Spleen (tissue), 11 donors: Measurements from ENCODE around the gene SORBS1. TPM values are rescaled to one million over a fixed set of nuclear protein-coding genes. Genes with fewer than 3 reads are reported as not detected.

ENCODE experiments used
- DNase-seq: peaks from one replicate; pipeline ENCODE4 v3.0.0-alpha.2; 2020
- H3K27ac ChIP-seq, 8 donors: fragments of 200-600 bp; sonication (generic) in 7 of 8; 1 replicate in 4 of 8; 2 replicates in 4 of 8; pipeline versions ENCODE4 v1.5.0 to v1.8.0; 2016 to 2021; ENCODE audit warnings: inconsistent platforms in 4 of 8, mild to moderate bottlenecking in 4 of 8, moderate library complexity in 1 of 8
- H3K27me3 ChIP-seq, 7 donors: fragments of 200-600 bp; sonication (generic) in 6 of 7; replicated peaks in 1 of 7; 1 replicate in 4 of 7; 2 replicates in 3 of 7; pipeline versions ENCODE4 v1.5.0 to v1.8.0; 2016 to 2021; ENCODE audit warnings: inconsistent platforms in 3 of 7, mild to moderate bottlenecking in 1 of 7
- H3K36me3 ChIP-seq, 6 donors: fragments of 200-600 bp; sonication (generic) in 5 of 6; 1 replicate in 4 of 6; 2 replicates in 2 of 6; pipeline versions ENCODE4 v1.5.0 to v1.8.0; 2016 to 2021; ENCODE audit warnings: inconsistent platforms in 2 of 6
- H3K4me1 ChIP-seq, 6 donors: fragments of 200-600 bp; sonication (generic) in 5 of 6; 1 replicate in 3 of 6; 2 replicates in 3 of 6; pipeline versions ENCODE4 v1.5.0 to v1.8.0; 2016 to 2021; ENCODE audit warnings: inconsistent platforms in 3 of 6
- H3K4me3 ChIP-seq, 8 donors: fragments of 200-600 bp; sonication (generic) in 7 of 8; 1 replicate in 4 of 8; 2 replicates in 4 of 8; pipeline versions ENCODE4 v1.5.0 to v1.8.0; 2016 to 2021; ENCODE audit warnings: inconsistent platforms in 4 of 8, mild to moderate bottlenecking in 4 of 8, moderate library complexity in 2 of 8
- H3K9me3 ChIP-seq, 8 donors: fragments of 200-600 bp; sonication (generic) in 7 of 8; 1 replicate in 4 of 8; 2 replicates in 4 of 8; pipeline versions ENCODE4 v1.5.0 to v1.8.0; 2016 to 2021; ENCODE audit warnings: inconsistent platforms in 4 of 8
- CTCF ChIP-seq, 11 experiments: fragments of 200-600 bp in 7 of 11; fragments of 450-650 bp in 4 of 11; sonication (generic) in 4 of 11; IDR thresholded peaks in 8 of 11; conservative IDR thresholded peaks in 3 of 11; 1 replicate in 7 of 11; 2 replicates in 4 of 11; pipeline versions ENCODE4 v1.4.0 to v1.8.0; 2016 to 2021; ENCODE audit warnings: antibody characterized with exemption in 11 of 11, inconsistent platforms in 4 of 11, mild to moderate bottlenecking in 1 of 11
- POLR2A ChIP-seq, 3 donors: fragments of 450-650 bp; IDR thresholded peaks; one replicate each; pipeline ENCODE4 v1.5.1; 2017; ENCODE audit warnings: antibody characterized with exemption in 3 of 3, mild to moderate bottlenecking in 1 of 3
- POLR2AphosphoS5 ChIP-seq, 3 donors: sonication (generic); formaldehyde crosslinking; IDR thresholded peaks; one replicate each; pipeline ENCODE4 v1.5.1; 2017; ENCODE audit warnings: antibody characterized with exemption in 3 of 3
- WGBS, 5 donors: extraction: QIAGEN DNeasy Blood & Tissue Kit in 3 of 5; methylation state at CpG; one replicate each; pipeline versions ENCODE4 v1.1.5 to v1.1.7; 2013 to 2018; 5-methylcytosine and 5-hydroxymethylcytosine counted together
- intact Hi-C: fragments of 100-400 bp; cut with DNase I; formaldehyde crosslinking; loops from one replicate; pipeline ENCODE4 v1.15.0; 2023; ENCODE audit warnings: low total_unique reads
- polyA plus RNA-seq, 3 donors: library from polyadenylated mRNA; stranded (reverse); fragments of 200-250 nt; gene quantifications; one replicate each; pipeline ENCODE4 v1.2.1, GENCODE V29; 2013
- total RNA-seq, 7 donors: library from RNA; depleted of rRNA in 3 of 7; stranded (reverse); fragments of >200 nt in 3 of 7; fragmentation: NEBNext Ultra II Directional in 4 of 7; extraction: Animal tissue kit (Norgen Biotek cat#: 25700) in 4 of 7; gene quantifications; one replicate each; pipeline versions ENCODE4 v1.1.0 to v1.2.1, GENCODE V29; 2016 to 2021
- donor health status: healthy with polysubstance abuse.
- donor health status: DM: no; HTN: no; CAD: no; lungs with moderate emphysema.
- donor health status: DM: no; HTN: no; CAD: no.
- donor health status: Bipolar disorder and iron deficiency.
- donor health status: healthy.
- donor health status: DM: no; HTN: no; CAD: no.
- donor health status: DM: yes; HTN: yes; CAD: no.

SORBS1 gene
- total and polyA plus RNA-seq, 10 donors = 2.8 to 30.8 (median 18.1) TPM

- Histone ChIP-seq H3K4me1 (no peaks in the 10 kb centered on the region), H3K9me3 (no peaks in the 10 kb centered on the region), H3K36me3 (no peaks in the 10 kb centered on the region), H3K4me3 (no peak overlapping the region), H3K27me3 (no peaks in the 10 kb centered on the region), H3K27ac (no peak overlapping the region)
- intact Hi-C loops = no loop called here
- TF ChIP-seq CTCF (IDR thresholded peaks at IDR 0.05 in 8 of 11, conservative IDR thresholded peaks at IDR 0.05 in 3 of 11) (no peak), POLR2AphosphoS5 (IDR thresholded peaks at IDR 0.05) (no peak), POLR2A (IDR thresholded peaks at IDR 0.05) (no peak)
- WGBS, 5 donors = 83 to 96% (median 92%) methylated on average over 3 of the region's 3 CpGs
- DNase-seq = no peak
Observed at GRCh38 chr10:95421782-95422181, 139.4 kb downstream of the SORBS1 start.

- Histone ChIP-seq H3K27ac (no peak overlapping the region), H3K9me3 (no peaks in the 10 kb centered on the region), H3K36me3 (peaks cover 0 to 2% (median 0%) of the 10 kb centered on the region in 6 donors), H3K4me3 (no peak overlapping the region), H3K27me3 (no peaks in the 10 kb centered on the region), H3K4me1 (no peaks in the 10 kb centered on the region)
- WGBS, 5 donors = 82 to 93% (median 93%) methylated on average over 3 of the region's 3 CpGs
- intact Hi-C loops = no loop called here
- TF ChIP-seq POLR2AphosphoS5 (IDR thresholded peaks at IDR 0.05) (no peak), CTCF (IDR thresholded peaks at IDR 0.05 in 8 of 11, conservative IDR thresholded peaks at IDR 0.05 in 3 of 11) (no peak), POLR2A (IDR thresholded peaks at IDR 0.05) (no peak)
- no peak for DNase-seq
Observed at GRCh38 chr10:95419399-95419798, 141.8 kb downstream of the SORBS1 start.

GRCh38 chr10:95416973-95417372 is 144.2 kb downstream of the SORBS1 start:
- Histone ChIP-seq H3K27ac (no peak overlapping the region), H3K4me1 (no peaks in the 10 kb centered on the region), H3K36me3 (peaks cover 0 to 6% (median 0%) of the 10 kb centered on the region in 6 donors), H3K27me3 (no peaks in the 10 kb centered on the region), H3K4me3 (no peak overlapping the region), H3K9me3 (no peaks in the 10 kb centered on the region)
- no peak for DNase-seq
- TF ChIP-seq CTCF (IDR thresholded peaks at IDR 0.05 in 8 of 11, conservative IDR thresholded peaks at IDR 0.05 in 3 of 11) = no peak
- TF ChIP-seq POLR2A (IDR thresholded peaks at IDR 0.05) = no peak
- no peak for TF ChIP-seq POLR2AphosphoS5 (IDR thresholded peaks at IDR 0.05)
- intact Hi-C loops = no loop called here
- 93 to 98% (median 97%) methylated on average over 7 of the region's 7 CpGs for WGBS, 5 donors

- Histone ChIP-seq H3K9me3 (no peaks in the 10 kb centered on the region), H3K36me3 (peaks cover 0 to 6% (median 0%) of the 10 kb centered on the region in 6 donors), H3K4me3 (no peak overlapping the region), H3K27me3 (no peaks in the 10 kb centered on the region), H3K4me1 (no peaks in the 10 kb centered on the region), H3K27ac (no peak overlapping the region)
- 72 to 87% (median 83%) methylated on average over 4 of the region's 4 CpGs for WGBS, 5 donors
- no peak for TF ChIP-seq CTCF (IDR thresholded peaks at IDR 0.05 in 8 of 11, conservative IDR thresholded peaks at IDR 0.05 in 3 of 11)
- TF ChIP-seq POLR2A (IDR thresholded peaks at IDR 0.05) = no peak
- no peak for TF ChIP-seq POLR2AphosphoS5 (IDR thresholded peaks at IDR 0.05)
- intact Hi-C loops = no loop called here
- DNase-seq = no peak
Observed at GRCh38 chr10:95416270-95416669, 144.9 kb downstream of the SORBS1 start.
